Stimulated activated CD8-positive, alpha-beta memory T cell treated with anti-CD3 and anti-CD28 coated beads, Interleukin-7, amount 100 ng/mL, for 4 hours (primary cell): ENCODE data around the gene PRDM15.

ENCODE experiments used
- DNase-seq, 2 donors: peaks; one replicate each; pipeline ENCODE4 v3.0.0-alpha.2; 2020; ENCODE audit warnings: low read depth in 2 of 2

The PRDM15 gene

GRCh38 chr21:41908829-41909228, 29.7 kb upstream of the PRDM15 start:
- no peak for DNase-seq

GRCh38 chr21:41907496-41908258, 28.5 kb upstream of the PRDM15 start:
- DNase-seq: no peak

GRCh38 chr21:41906770-41907169, 27.6 kb upstream of the PRDM15 start:
- DNase-seq: no peak

- DNase-seq: no peak
Measured at GRCh38 chr21:41903559-41904351, 24.6 kb upstream of the PRDM15 start.

- no peak for DNase-seq
Measured at GRCh38 chr21:41902946-41903345, 23.8 kb upstream of the PRDM15 start.

GRCh38 chr21:41901782-41902181, 22.6 kb upstream of the PRDM15 start:
- DNase-seq: no peak

- no peak for DNase-seq
Measured at GRCh38 chr21:41901099-41901498, 22.0 kb upstream of the PRDM15 start.

- no peak for DNase-seq
Measured at GRCh38 chr21:41900401-41900800, 21.3 kb upstream of the PRDM15 start.

- DNase-seq: peak; percentile 17 to 24
Measured at GRCh38 chr21:41899426-41900202, 20.5 kb upstream of the PRDM15 start.

GRCh38 chr21:41898998-41899397, 19.9 kb upstream of the PRDM15 start:
- no peak for DNase-seq

GRCh38 chr21:41897700-41898099, 18.6 kb upstream of the PRDM15 start:
- no peak for DNase-seq

- DNase-seq: no peak
Measured at GRCh38 chr21:41897047-41897669, 18.0 kb upstream of the PRDM15 start.

- DNase-seq: peak; percentile 42
Measured at GRCh38 chr21:41895643-41896493, 16.7 kb upstream of the PRDM15 start.

- no peak for DNase-seq
Measured at GRCh38 chr21:41894922-41895557, 15.9 kb upstream of the PRDM15 start.

GRCh38 chr21:41894511-41894910, 15.4 kb upstream of the PRDM15 start:
- DNase-seq: no peak

GRCh38 chr21:41892726-41893125, 13.6 kb upstream of the PRDM15 start:
- no peak for DNase-seq

GRCh38 chr21:41891132-41891531, 12.0 kb upstream of the PRDM15 start:
- DNase-seq: no peak

GRCh38 chr21:41890355-41890754, 11.2 kb upstream of the PRDM15 start:
- DNase-seq: no peak

GRCh38 chr21:41888749-41889376, 9.7 kb upstream of the PRDM15 start:
- no peak for DNase-seq

- DNase-seq: no peak
Measured at GRCh38 chr21:41887667-41888066, 8.5 kb upstream of the PRDM15 start.
